Measurements from ENCODE around the gene FHIT. TPM values are rescaled to one million over a fixed set of nuclear protein-coding genes. Genes with fewer than 3 reads are reported as not detected.

FHIT gene
- total and polyA plus RNA-seq, 8 donors = 1.8 to 10.6 (median 7.1) TPM

DNA sequence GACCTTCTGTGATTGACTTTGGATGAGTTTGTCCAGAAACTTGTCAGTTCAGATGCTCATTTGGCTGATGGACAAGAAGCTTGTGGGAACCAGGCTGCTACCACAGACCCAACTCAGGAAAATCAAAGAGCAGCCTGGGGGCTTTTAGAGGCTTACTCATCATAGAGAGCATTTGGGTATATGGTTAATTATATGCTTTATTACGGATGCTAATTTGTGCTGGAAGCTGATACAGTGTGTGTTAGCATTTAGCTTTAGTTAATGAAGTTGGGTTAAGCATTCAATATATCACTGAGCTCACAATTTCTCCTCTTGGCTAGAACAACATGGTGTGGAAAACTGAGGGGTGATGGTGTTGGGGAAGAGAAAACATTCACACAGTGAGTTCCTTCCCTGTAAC, 1537.2 kb downstream of the FHIT start:
- H3K27me3 ChIP-seq = no peaks in the 10 kb centered on the region
- 88 to 100% (median 94%) methylated on average over 1 of the region's 1 CpG for WGBS, 5 donors
- DNase-seq = no peak
- TF ChIP-seq POLR2AphosphoS5 (IDR thresholded peaks at IDR 0.05) = no peak
- TF ChIP-seq, protein P1, sequence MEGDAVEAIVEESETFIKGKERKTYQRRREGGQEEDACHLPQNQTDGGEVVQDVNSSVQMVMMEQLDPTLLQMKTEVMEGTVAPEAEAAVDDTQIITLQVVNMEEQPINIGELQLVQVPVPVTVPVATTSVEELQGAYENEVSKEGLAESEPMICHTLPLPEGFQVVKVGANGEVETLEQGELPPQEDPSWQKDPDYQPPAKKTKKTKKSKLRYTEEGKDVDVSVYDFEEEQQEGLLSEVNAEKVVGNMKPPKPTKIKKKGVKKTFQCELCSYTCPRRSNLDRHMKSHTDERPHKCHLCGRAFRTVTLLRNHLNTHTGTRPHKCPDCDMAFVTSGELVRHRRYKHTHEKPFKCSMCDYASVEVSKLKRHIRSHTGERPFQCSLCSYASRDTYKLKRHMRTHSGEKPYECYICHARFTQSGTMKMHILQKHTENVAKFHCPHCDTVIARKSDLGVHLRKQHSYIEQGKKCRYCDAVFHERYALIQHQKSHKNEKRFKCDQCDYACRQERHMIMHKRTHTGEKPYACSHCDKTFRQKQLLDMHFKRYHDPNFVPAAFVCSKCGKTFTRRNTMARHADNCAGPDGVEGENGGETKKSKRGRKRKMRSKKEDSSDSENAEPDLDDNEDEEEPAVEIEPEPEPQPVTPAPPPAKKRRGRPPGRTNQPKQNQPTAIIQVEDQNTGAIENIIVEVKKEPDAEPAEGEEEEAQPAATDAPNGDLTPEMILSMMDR (IDR thresholded peaks at IDR 0.05) = no peak
- no peak for TF ChIP-seq EP300 (IDR thresholded peaks at IDR 0.05)
- TF ChIP-seq POLR2A (IDR thresholded peaks at IDR 0.05) = no peak
- H3K4me1 ChIP-seq = no peaks in the 10 kb centered on the region
- H3K36me3 ChIP-seq = no peaks in the 10 kb centered on the region
- no peak overlapping the region for H3K27ac ChIP-seq
- no peak overlapping the region for H3K4me3 ChIP-seq
- H3K9me3 ChIP-seq = peaks cover 0 to 6% (median 0%) of the 10 kb centered on the region in 4 donors
- intact Hi-C loops (cut with DNase I; ENCODE audit: low total_unique reads) = no loop called here

DNA sequence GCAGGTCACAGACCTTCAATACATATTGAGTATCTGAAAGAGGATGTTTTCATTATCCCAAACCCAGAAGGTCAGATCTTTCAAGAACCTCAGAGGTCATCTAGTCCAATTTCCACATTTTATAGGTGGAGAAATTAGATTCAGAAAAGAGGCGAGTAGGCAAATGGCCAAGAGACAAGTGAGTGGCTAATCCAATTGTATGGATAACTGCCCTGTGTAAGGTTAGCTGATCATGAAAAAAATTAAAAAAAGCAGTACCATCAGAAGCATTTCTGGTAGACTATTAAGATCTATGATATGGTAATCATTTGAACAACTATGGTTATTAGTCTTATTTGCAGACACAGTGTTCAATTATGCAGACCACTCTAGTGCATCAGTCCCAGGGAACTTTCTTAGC, 1540.7 kb downstream of the FHIT start:
- intact Hi-C loops (cut with DNase I; ENCODE audit: low total_unique reads) = no loop called here
- H3K4me3 ChIP-seq = no peak overlapping the region
- TF ChIP-seq EP300 (IDR thresholded peaks at IDR 0.05) = no peak
- no peaks in the 10 kb centered on the region for H3K36me3 ChIP-seq
- DNase-seq = no peak
- no peaks in the 10 kb centered on the region for H3K4me1 ChIP-seq
- 87 to 100% (median 91%) methylated on average over 1 of the region's 1 CpG for WGBS, 5 donors
- H3K27me3 ChIP-seq = no peaks in the 10 kb centered on the region
- no peak overlapping the region for H3K27ac ChIP-seq
- peaks cover 0 to 6% (median 0%) of the 10 kb centered on the region in 4 donors for H3K9me3 ChIP-seq

DNA sequence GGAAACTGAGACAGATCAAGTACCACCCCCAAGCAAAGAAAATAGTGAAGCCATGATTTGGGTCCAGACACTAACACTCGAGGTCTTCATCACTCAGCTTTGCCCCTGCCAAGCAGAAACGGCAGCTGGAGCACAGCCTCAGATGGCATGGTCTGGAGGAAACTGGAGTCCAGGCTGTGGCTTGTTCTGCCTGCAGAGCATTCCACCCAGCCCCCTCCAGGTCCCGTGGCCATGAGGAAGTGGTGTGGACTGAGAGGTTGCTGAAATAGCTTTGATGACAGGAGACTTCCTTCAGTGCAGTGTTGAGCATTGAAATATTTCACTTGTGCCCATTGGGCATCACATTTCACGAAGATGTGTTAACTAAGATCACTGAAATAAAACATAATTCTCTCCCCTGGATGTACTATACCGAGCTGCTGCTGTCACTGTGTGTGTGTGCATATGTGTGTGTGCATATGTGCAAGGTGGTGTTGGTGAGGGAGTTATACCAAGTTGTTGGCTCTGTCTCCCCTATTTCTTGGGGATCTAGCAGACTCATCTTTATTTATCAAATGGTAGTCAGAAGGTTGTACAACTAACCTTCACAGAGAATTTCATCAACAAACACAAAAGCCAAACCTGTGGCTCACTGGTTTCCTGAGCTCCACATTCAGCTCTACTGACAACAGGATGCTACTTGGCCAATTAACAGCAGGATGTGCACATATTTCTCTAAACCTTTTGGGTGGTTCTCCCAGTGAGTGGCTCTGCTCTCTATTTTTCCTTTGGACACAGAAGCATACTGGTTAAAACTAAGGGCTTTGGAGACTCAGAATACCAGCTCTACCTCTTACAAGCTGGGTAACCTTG, 1541.3 kb downstream of the FHIT start:
- Histone ChIP-seq H3K27ac (no peak overlapping the region), H3K9me3 (peaks cover 0 to 6% (median 0%) of the 10 kb centered on the region in 4 donors), H3K36me3 (no peaks in the 10 kb centered on the region), H3K27me3 (no peaks in the 10 kb centered on the region), H3K4me1 (no peaks in the 10 kb centered on the region), H3K4me3 (no peak overlapping the region)
- 53 to 64% (median 59%) methylated on average over 5 of the region's 5 CpGs for WGBS, 5 donors
- DNase-seq = peak; percentile 27 to 43
- intact Hi-C loops (cut with DNase I; ENCODE audit: low total_unique reads) = no loop called here
- TF ChIP-seq EP300 (IDR thresholded peaks at IDR 0.05) (no peak), POLR2A (IDR thresholded peaks at IDR 0.05) (no peak), POLR2AphosphoS5 (IDR thresholded peaks at IDR 0.05) (no peak)
- TF ChIP-seq, protein P1 (IDR thresholded peaks at IDR 0.05) = no peak

- TF ChIP-seq POLR2A (IDR thresholded peaks at IDR 0.05) (no peak), POLR2AphosphoS5 (IDR thresholded peaks at IDR 0.05) (no peak), EP300 (IDR thresholded peaks at IDR 0.05) (no peak)
- Histone ChIP-seq H3K4me1 (no peaks in the 10 kb centered on the region), H3K9me3 (no peaks in the 10 kb centered on the region), H3K27me3 (no peaks in the 10 kb centered on the region), H3K27ac (no peak overlapping the region), H3K36me3 (no peaks in the 10 kb centered on the region), H3K4me3 (no peak overlapping the region)
- 93 to 98% (median 96%) methylated on average over 3 of the region's 3 CpGs for WGBS, 5 donors
- no peak for DNase-seq
- intact Hi-C loops (cut with DNase I; ENCODE audit: low total_unique reads) = no loop called here
Measured at GRCh38 chr3:59708202-59708601, 1543.0 kb downstream of the FHIT start.

- Histone ChIP-seq H3K27me3 (no peaks in the 10 kb centered on the region), H3K4me3 (no peak overlapping the region), H3K9me3 (no peaks in the 10 kb centered on the region), H3K4me1 (no peaks in the 10 kb centered on the region), H3K27ac (no peak overlapping the region), H3K36me3 (no peaks in the 10 kb centered on the region)
- WGBS, 5 donors = 66 to 86% (median 76%) methylated on average over 4 of the region's 4 CpGs
- TF ChIP-seq POLR2AphosphoS5 (IDR thresholded peaks at IDR 0.05) = no peak
- TF ChIP-seq POLR2A (IDR thresholded peaks at IDR 0.05) = no peak
- TF ChIP-seq, protein P1 (IDR thresholded peaks at IDR 0.05) = no peak
- no peak for TF ChIP-seq EP300 (IDR thresholded peaks at IDR 0.05)
- intact Hi-C loops (cut with DNase I; ENCODE audit: low total_unique reads) = no loop called here
- no peak for DNase-seq
Measured at GRCh38 chr3:59704292-59704691, 1547.0 kb downstream of the FHIT start.
